HFFc6 (cell line): ENCODE data around the gene AP1S1. TPM values are rescaled to one million over a fixed set of nuclear protein-coding genes. Genes with fewer than 3 reads are reported as not detected.
"Not testable (repeated sequence)": the region's sequence is repeated elsewhere in the genome, so short reads cannot be mapped to it uniquely, and the experiment has no call there.

Experiments
- DNase-seq: peaks from one replicate; pipeline ENCODE4 v3.0.0-alpha.2; 2018
- H3K27ac Mint-ChIP-seq: 2 replicates; pipeline ENCODE4 v1.8.0; 2020; ENCODE audit warnings: mild to moderate bottlenecking, mixed read lengths
- H3K27me3 Mint-ChIP-seq: 2 replicates; pipeline ENCODE4 v1.8.0; 2021; ENCODE audit warnings: mild to moderate bottlenecking, moderate library complexity, mixed read lengths; ENCODE audit not compliant: insufficient read depth
- H3K36me3 Mint-ChIP-seq: 2 replicates; pipeline ENCODE4 v1.8.0; 2021; ENCODE audit warnings: low read depth, mixed read lengths
- H3K4me1 Mint-ChIP-seq: 2 replicates; pipeline ENCODE4 v1.8.0; 2020; ENCODE audit warnings: low read depth, mixed read lengths
- H3K4me3 Mint-ChIP-seq: 2 replicates; pipeline ENCODE4 v1.8.0; 2020; ENCODE audit warnings: mild to moderate bottlenecking, moderate library complexity, mixed read lengths
- H3K9me3 Mint-ChIP-seq: 2 replicates; pipeline ENCODE4 v1.8.0; 2020; ENCODE audit warnings: mild to moderate bottlenecking, mixed read lengths
- total RNA-seq, 6 experiments: library from RNA; stranded (reverse); fragmentation: NEBNext Ultra II Directional; extraction: Animal tissue kit (Norgen Biotek cat#: 25700); gene quantifications; 2 replicates in 1 of 6; 3 replicates in 5 of 6; pipeline ENCODE4 v1.2.3, GENCODE V29; 2021
- TF ChIP-seq, protein P1 (sequence below): fragments of 200-600 bp; sonication (generic); IDR thresholded peaks from 2 replicates; pipeline ENCODE4 v1.5.0; 2021; ENCODE audit warnings: antibody characterized with exemption, mild to moderate bottlenecking

The AP1S1 gene
- total RNA-seq, 6 experiments from 2014 or later, result 154 to 176 (median 166) TPM

DNA sequence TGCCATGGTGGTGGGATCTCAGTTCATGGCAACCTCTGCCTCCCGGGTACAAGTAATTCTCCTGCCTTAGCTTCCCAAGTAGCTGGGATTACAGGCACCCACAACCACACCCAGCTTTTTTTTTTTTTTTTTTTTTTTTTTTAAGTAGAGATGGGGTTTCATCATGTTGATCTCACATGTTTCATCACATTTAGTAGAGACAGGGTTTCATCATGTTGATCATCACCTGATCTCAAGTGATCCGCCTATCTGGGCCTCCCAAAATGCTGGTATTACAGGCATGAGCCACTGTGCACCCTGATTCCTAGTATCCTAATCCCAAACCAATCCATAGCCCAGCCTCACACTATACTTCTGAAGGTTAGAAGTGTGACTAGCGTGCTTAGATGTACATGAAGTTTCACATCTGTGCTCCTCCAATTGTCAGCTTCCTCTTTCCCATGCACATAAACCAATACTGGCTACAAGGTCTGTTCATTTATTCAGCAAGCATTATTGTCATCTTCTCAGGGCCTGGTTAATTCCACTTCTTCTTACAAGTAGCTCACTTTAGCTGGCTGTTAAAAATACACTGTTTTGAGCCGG lies 32.7 kb downstream of the AP1S1 start:
- DNase-seq, result no peak
- TF ChIP-seq, protein P1, sequence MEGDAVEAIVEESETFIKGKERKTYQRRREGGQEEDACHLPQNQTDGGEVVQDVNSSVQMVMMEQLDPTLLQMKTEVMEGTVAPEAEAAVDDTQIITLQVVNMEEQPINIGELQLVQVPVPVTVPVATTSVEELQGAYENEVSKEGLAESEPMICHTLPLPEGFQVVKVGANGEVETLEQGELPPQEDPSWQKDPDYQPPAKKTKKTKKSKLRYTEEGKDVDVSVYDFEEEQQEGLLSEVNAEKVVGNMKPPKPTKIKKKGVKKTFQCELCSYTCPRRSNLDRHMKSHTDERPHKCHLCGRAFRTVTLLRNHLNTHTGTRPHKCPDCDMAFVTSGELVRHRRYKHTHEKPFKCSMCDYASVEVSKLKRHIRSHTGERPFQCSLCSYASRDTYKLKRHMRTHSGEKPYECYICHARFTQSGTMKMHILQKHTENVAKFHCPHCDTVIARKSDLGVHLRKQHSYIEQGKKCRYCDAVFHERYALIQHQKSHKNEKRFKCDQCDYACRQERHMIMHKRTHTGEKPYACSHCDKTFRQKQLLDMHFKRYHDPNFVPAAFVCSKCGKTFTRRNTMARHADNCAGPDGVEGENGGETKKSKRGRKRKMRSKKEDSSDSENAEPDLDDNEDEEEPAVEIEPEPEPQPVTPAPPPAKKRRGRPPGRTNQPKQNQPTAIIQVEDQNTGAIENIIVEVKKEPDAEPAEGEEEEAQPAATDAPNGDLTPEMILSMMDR, result no peak
- peaks cover 17% of the 10 kb centered on the region for H3K27me3 Mint-ChIP-seq

GRCh38 chr7:101189109-101189508 lies 34.8 kb downstream of the AP1S1 start:
- Mint-ChIP-seq H3K27ac (no peak overlapping the region), H3K9me3 (no peaks in the 10 kb centered on the region), H3K4me3 (no peak overlapping the region), H3K27me3 (peaks cover 15% of the 10 kb centered on the region), H3K36me3 (no peaks in the 10 kb centered on the region), H3K4me1 (peaks cover 12% of the 10 kb centered on the region)
- no peak for DNase-seq
- TF ChIP-seq, protein P1, result no peak

More for the DNA sequence above, 32.7 kb downstream of the AP1S1 start:
- no peaks in the 10 kb centered on the region for H3K36me3 Mint-ChIP-seq
- H3K4me1 Mint-ChIP-seq, result peaks cover 20% of the 10 kb centered on the region
- no peak overlapping the region for H3K27ac Mint-ChIP-seq
- peaks cover 6% of the 10 kb centered on the region; the same call in 1 of the 2 replicates for H3K9me3 Mint-ChIP-seq
- no peak overlapping the region for H3K4me3 Mint-ChIP-seq

DNA sequence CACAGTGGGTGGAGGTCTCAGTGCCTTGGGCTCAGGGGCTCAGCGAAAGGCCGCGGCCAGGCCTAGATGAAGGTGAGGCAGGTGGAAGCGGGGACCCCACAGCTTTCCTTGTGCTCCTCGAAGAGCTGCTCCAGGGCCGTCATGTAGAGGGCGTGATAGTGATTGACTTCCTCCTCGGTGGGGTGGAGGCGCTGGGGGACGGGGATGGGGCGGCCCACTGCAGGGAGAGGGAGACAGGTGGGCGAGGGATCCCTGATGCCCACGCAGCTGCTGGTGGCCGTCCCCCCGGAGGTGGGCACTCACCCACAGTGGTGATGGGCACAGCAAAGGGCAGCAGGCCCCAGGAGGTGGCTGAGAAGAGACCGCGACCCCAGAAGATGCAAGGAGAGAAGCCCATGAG lies 41.6 kb downstream of the AP1S1 start:
- Mint-ChIP-seq H3K36me3 (no peaks in the 10 kb centered on the region), H3K9me3 (no peaks in the 10 kb centered on the region), H3K4me1 (no peaks in the 10 kb centered on the region), H3K27me3 (peaks cover 26% of the 10 kb centered on the region), H3K27ac (no peak overlapping the region), H3K4me3 (no peak overlapping the region)
- TF ChIP-seq, protein P1, result no peak
- DNase-seq, result no peak

- DNase-seq, result no peak
- TF ChIP-seq, protein P1, result no peak
- no peak overlapping the region for H3K27ac Mint-ChIP-seq
- H3K9me3 Mint-ChIP-seq, result no peaks in the 10 kb centered on the region
- H3K36me3 Mint-ChIP-seq, result no peaks in the 10 kb centered on the region
- H3K4me1 Mint-ChIP-seq, result no peaks in the 10 kb centered on the region
- no peak overlapping the region for H3K4me3 Mint-ChIP-seq
- H3K27me3 Mint-ChIP-seq, result peaks cover 33% of the 10 kb centered on the region
Measured at GRCh38 chr7:101197991-101198390, 43.7 kb downstream of the AP1S1 start.

DNA sequence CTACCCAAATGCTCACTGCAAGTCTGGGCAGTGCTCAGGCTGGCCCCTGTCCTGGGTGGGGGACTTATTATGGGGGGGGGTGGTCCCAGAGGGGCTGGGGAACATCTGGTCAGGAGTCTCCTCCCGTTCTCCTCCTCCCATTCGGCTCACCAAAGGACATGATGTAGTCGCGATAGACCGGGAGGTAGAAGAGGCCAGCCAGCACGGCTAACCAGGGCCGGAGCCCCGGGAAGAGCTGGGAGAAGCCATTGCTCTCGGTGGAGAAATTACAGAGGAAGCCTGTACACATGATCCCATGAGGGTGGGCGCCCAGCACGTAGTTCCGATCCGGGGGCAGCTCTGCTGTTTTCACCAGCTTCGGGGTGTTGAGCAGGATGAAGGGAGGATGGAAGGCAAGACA lies 44.2 kb downstream of the AP1S1 start:
- Mint-ChIP-seq H3K27me3 (peaks cover 31% of the 10 kb centered on the region), H3K36me3 (no peaks in the 10 kb centered on the region), H3K27ac (no peak overlapping the region), H3K4me1 (no peaks in the 10 kb centered on the region), H3K9me3 (no peaks in the 10 kb centered on the region), H3K4me3 (no peak overlapping the region)
- DNase-seq, result no peak
- TF ChIP-seq, protein P1, result no peak

GRCh38 chr7:101199522-101199921 lies 45.2 kb downstream of the AP1S1 start:
- not testable (repeated sequence) for H3K9me3 Mint-ChIP-seq, DNase-seq, H3K4me3 Mint-ChIP-seq, H3K27ac Mint-ChIP-seq, H3K36me3 Mint-ChIP-seq, H3K4me1 Mint-ChIP-seq
- peaks cover 30% of the 10 kb centered on the region for H3K27me3 Mint-ChIP-seq
